KMS-11 (cell line): ENCODE measurements around the gene PSMD13.

Experiments used
- H2AFZ ChIP-seq: fragments of 200-600 bp; sonication (generic); 2 replicates; pipeline ENCODE4 v1.6.1; 2016; ENCODE audit warnings: antibody characterized with exemption, mixed run types, low read depth
- H3K27ac ChIP-seq: fragments of 200-600 bp; sonication (generic); 2 replicates; pipeline ENCODE4 v1.6.1; 2016; ENCODE audit warnings: mild to moderate bottlenecking, mixed run types
- H3K27me3 ChIP-seq: fragments of 200-600 bp; sonication (generic); 2 replicates; pipeline ENCODE4 v1.6.1; 2017; ENCODE audit warnings: mild to moderate bottlenecking, low read depth, mixed run types, moderate library complexity; ENCODE audit not compliant: insufficient read depth
- H3K36me3 ChIP-seq: fragments of 200-600 bp; sonication (generic); 2 replicates; pipeline ENCODE4 v1.6.1; 2017; ENCODE audit warnings: mild to moderate bottlenecking, mixed run types; ENCODE audit not compliant: insufficient read depth
- H3K4me1 ChIP-seq: fragments of 200-600 bp; sonication (generic); 2 replicates; pipeline ENCODE4 v1.6.1; 2016; ENCODE audit warnings: mild to moderate bottlenecking, low read depth, mixed run types; ENCODE audit not compliant: poor library complexity, severe bottlenecking
- H3K4me2 ChIP-seq: fragments of 200-600 bp; sonication (generic); 2 replicates; pipeline ENCODE4 v1.7.0; 2016; ENCODE audit warnings: mild to moderate bottlenecking, mixed run types
- H3K4me3 ChIP-seq: fragments of 200-600 bp; sonication (generic); IDR thresholded peaks from 2 replicates; pipeline ENCODE4 v1.6.1; 2017; ENCODE audit warnings: low read depth, low read length, mixed read lengths; ENCODE audit not compliant: insufficient read depth
- H3K79me2 ChIP-seq: fragments of 200-600 bp; sonication (generic); 2 replicates; pipeline ENCODE4 v1.6.1; 2016; ENCODE audit warnings: low read depth, mixed run types; ENCODE audit not compliant: insufficient read depth
- H3K9ac ChIP-seq: fragments of 200-600 bp; sonication (generic); 2 replicates; pipeline ENCODE4 v1.6.1; 2016; ENCODE audit warnings: mild to moderate bottlenecking, mixed run types
- H4K20me1 ChIP-seq: fragments of 200-600 bp; sonication (generic); 2 replicates; pipeline ENCODE4 v1.6.1; 2016; ENCODE audit warnings: mild to moderate bottlenecking, mixed run types; ENCODE audit not compliant: insufficient read depth
- TF ChIP-seq, protein P1 (sequence below): fragments of 200-600 bp; sonication (generic); conservative IDR thresholded peaks from 2 replicates; pipeline ENCODE4 v1.6.1; 2017; ENCODE audit warnings: low read depth, mild to moderate bottlenecking, antibody characterized with exemption, low read length, moderate library complexity, mixed read lengths

The PSMD13 gene

DNA sequence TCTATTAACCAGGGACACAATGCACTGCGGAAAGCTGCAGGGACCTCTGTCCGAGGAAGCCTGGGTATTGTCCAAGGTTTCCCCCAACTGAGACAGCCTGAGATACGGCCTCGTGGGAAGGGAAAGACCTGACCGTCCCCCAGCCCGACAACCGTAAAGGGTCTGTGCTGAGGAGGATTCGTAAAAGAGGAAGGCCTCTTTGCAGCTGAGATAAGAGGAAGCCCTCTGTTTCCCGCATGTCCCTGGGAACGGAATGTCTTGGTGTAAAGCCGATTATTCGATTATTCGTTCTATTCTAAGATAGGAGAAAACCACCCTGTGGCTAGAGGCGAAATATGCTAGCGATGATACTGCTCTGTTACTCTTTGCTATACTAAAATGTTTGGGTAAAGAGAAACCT lies 34.8 kb upstream of the PSMD13 start:
- Histone ChIP-seq H3K27ac (no peak overlapping the region), H3K79me2 (peaks cover 18% of the 10 kb centered on the region; the same call in 1 of the 2 replicates), H3K4me1 (peaks cover 7% of the 10 kb centered on the region), H3K36me3 (no peaks in the 10 kb centered on the region; the same call in 1 of the 2 replicates), H2AFZ (no peak overlapping the region), H3K4me2 (no peak overlapping the region), H3K27me3 (no peaks in the 10 kb centered on the region), H3K9ac (no peak overlapping the region), H4K20me1 (no peaks in the 10 kb centered on the region), H3K4me3 (no peak overlapping the region)
- TF ChIP-seq, protein P1, sequence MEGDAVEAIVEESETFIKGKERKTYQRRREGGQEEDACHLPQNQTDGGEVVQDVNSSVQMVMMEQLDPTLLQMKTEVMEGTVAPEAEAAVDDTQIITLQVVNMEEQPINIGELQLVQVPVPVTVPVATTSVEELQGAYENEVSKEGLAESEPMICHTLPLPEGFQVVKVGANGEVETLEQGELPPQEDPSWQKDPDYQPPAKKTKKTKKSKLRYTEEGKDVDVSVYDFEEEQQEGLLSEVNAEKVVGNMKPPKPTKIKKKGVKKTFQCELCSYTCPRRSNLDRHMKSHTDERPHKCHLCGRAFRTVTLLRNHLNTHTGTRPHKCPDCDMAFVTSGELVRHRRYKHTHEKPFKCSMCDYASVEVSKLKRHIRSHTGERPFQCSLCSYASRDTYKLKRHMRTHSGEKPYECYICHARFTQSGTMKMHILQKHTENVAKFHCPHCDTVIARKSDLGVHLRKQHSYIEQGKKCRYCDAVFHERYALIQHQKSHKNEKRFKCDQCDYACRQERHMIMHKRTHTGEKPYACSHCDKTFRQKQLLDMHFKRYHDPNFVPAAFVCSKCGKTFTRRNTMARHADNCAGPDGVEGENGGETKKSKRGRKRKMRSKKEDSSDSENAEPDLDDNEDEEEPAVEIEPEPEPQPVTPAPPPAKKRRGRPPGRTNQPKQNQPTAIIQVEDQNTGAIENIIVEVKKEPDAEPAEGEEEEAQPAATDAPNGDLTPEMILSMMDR: no peak

DNA sequence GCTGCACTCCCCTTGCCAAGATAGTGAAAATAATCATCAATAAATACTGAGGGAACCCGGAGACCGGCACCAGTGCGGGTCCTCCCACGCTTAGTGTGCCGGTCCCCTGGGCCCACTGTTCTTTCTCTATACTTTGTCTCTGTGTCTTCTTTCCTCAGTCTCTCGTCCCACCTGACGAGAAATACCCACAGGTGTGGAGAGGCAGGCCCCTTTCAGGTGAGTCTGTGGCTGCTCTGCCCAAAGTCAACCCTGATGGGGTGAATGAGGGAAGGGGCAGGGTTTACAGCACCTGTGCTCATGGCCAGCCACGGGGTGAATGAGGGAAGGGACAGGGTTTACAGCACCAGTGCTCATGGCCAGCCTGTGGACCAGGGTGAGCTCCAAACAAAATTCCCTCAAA lies 34.3 kb upstream of the PSMD13 start:
- H3K36me3 ChIP-seq: no peaks in the 10 kb centered on the region; the same call in 1 of the 2 replicates
- peaks cover 19% of the 10 kb centered on the region; the same call in 1 of the 2 replicates for H3K79me2 ChIP-seq
- peaks cover 7% of the 10 kb centered on the region for H3K4me1 ChIP-seq

DNA sequence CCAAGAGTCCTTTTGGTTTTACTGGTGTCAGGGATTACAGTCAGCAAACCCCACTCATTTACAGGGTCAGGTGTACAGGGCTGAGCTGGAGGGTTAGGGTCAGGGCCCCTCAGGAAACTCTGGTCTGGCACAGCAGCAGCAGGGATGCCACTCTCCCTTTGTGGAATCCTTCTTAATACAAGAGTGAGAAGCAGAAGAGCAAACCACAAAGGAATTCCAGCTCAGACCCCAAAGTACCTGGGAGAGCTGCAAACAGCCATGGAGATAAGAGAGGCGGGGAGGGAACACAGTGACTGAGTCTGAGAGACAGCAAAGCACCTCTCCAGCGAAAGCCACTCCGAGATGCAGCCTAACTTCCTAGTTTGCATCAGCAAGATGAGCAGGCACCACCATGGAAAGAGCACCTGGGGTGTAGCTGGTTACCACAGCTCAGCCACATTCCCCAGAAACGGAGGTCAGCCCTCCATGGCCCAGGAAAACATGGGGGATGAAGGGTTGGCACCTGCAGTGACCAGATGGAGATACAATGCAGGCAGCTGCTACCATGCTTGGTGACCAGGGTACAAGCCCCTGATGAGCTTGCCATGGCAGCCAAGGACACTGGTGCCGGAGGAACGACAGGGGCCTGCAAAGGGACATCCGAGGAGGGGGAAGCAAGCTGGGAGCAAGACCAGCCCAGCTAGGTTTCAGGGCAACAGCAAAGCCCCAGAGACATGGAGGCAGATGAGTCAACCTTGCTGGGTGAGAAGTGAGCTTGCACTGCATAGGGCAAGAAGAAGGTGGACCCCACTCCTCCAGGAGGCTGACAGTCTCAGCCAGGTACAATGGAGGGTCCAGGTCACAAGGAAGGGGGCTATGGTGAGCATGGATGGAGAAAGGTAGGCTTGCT lies 33.5 kb upstream of the PSMD13 start:
- Histone ChIP-seq H3K36me3 (no peaks in the 10 kb centered on the region; the same call in 1 of the 2 replicates), H3K27ac (no peak overlapping the region), H3K27me3 (no peaks in the 10 kb centered on the region), H3K4me2 (no peak overlapping the region), H3K4me3 (no peak overlapping the region), H4K20me1 (no peaks in the 10 kb centered on the region), H3K79me2 (peaks cover 23% of the 10 kb centered on the region; the same call in 1 of the 2 replicates), H3K9ac (no peak overlapping the region), H3K4me1 (peaks cover 7% of the 10 kb centered on the region), H2AFZ (no peak overlapping the region)
- TF ChIP-seq, protein P1: no peak

More for the DNA sequence above, 34.3 kb upstream of the PSMD13 start:
- TF ChIP-seq, protein P1: no peak
- H3K4me3 ChIP-seq: no peak overlapping the region
- H3K27ac ChIP-seq: no peak overlapping the region
- no peak overlapping the region for H3K9ac ChIP-seq
- H2AFZ ChIP-seq: no peak overlapping the region
- H4K20me1 ChIP-seq: no peaks in the 10 kb centered on the region
- no peaks in the 10 kb centered on the region for H3K27me3 ChIP-seq
- no peak overlapping the region for H3K4me2 ChIP-seq

DNA sequence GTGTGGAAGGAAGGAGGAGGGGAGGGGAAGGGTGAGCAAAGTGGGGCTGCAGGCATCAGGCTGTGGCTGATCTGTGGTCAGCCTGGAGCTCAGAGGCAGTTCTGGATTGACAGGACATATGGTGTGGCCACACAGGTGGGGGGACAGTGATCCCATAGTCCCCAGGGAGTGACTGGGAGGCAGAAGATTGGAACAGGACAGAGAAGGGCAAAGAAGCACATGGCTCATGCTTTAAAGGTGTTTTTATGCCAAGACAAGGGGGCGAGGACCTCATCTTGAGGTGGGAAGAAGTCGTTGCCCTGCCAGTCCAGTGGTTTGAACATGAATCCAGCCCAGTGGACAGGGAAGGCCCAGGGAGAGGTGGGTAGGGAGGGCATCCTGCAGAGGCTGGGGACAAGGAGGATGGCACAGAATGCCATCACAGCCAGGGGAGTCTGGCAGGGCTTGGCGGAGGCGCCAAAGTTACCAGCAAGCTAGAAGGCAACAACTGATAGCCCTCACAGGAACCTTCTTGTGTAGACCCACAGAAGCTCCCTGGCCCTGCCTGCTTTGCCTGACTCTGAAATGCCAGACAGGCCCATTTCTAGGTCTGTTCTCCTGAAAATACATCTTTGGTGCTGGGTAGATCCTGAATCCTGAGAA lies 32.7 kb upstream of the PSMD13 start:
- no peak overlapping the region for H3K27ac ChIP-seq

More for the DNA sequence above, 32.7 kb upstream of the PSMD13 start:
- Histone ChIP-seq H3K4me1 (peaks cover 7% of the 10 kb centered on the region), H3K9ac (no peak overlapping the region), H3K4me3 (no peak overlapping the region), H3K4me2 (no peak overlapping the region), H4K20me1 (no peaks in the 10 kb centered on the region), H3K36me3 (no peaks in the 10 kb centered on the region; the same call in 1 of the 2 replicates), H2AFZ (no peak overlapping the region), H3K79me2 (peaks cover 26% of the 10 kb centered on the region), H3K27me3 (no peaks in the 10 kb centered on the region)
- TF ChIP-seq, protein P1: no peak
